ENCODE measurements around the gene DDX11.
"Not testable (repeated sequence)": the region's sequence is repeated elsewhere in the genome, so short reads cannot be mapped to it uniquely, and the experiment has no call there.

DNA sequence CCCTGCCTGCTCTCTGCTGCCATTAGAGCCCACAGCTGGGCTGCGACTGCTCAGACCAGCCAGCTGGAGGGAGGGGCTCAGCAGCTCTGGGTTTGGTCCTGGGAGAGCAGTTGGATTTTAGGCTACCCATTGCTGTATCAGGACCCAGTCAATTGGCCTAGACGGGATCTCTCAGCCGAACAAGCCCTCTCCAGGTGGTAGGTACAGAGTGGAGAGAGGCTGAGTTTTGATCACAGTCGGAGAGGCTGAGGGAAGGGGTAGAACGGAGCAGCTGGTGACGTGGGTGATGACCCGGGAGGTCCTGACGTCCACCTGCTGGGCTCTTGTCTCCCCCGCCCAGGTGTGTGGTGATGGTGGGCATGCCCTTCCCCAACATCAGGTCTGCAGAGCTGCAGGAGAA, 28.9 kb downstream of the DDX11 start:
- TF ChIP-seq, protein P1, sequence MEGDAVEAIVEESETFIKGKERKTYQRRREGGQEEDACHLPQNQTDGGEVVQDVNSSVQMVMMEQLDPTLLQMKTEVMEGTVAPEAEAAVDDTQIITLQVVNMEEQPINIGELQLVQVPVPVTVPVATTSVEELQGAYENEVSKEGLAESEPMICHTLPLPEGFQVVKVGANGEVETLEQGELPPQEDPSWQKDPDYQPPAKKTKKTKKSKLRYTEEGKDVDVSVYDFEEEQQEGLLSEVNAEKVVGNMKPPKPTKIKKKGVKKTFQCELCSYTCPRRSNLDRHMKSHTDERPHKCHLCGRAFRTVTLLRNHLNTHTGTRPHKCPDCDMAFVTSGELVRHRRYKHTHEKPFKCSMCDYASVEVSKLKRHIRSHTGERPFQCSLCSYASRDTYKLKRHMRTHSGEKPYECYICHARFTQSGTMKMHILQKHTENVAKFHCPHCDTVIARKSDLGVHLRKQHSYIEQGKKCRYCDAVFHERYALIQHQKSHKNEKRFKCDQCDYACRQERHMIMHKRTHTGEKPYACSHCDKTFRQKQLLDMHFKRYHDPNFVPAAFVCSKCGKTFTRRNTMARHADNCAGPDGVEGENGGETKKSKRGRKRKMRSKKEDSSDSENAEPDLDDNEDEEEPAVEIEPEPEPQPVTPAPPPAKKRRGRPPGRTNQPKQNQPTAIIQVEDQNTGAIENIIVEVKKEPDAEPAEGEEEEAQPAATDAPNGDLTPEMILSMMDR (conservative IDR thresholded peaks at IDR 0.05 in 1 of 2, IDR thresholded peaks at IDR 0.05 in 1 of 2; ENCODE audit: low read depth in 1 of 2, low read length in 2 of 2): not testable (repeated sequence)
- not testable (repeated sequence) for TF ChIP-seq EZH2 (IDR thresholded peaks at IDR 0.05; ENCODE audit: low read length, missing control alignments)

Data from fibroblast of lung (primary cell).